Stimulated activated CD4-positive, alpha-beta T cell treated with anti-CD3 and anti-CD28 coated beads, Interleukin-12 subunit alpha, Interleukin-12 subunit beta, amount 100 ng/mL, for 4 hours (primary cell): Measurements from ENCODE around the gene MEIS1.

Experiments
- DNase-seq: peaks from one replicate; pipeline ENCODE4 v3.0.0-alpha.2; 2020

MEIS1 gene

GRCh38 chr2:66571918-66572317 is 137.0 kb downstream of the MEIS1 start:
- DNase-seq, result no peak

DNA sequence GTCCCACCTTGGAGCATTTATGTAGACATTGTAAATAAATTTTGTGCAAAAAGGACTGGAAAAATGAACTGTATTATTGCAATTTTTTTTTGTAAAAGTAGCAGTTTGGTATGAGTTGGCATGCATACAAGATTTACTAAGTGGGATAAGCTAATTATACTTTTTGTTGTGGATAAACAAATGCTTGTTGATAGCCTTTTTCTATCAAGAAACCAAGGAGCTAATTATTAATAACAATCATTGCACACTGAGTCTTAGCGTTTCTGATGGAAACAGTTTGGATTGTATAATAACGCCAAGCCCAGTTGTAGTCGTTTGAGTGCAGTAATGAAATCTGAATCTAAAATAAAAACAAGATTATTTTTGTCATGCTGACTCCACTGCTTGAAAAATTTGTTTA is 137.5 kb downstream of the MEIS1 start:
- DNase-seq, result no peak

GRCh38 chr2:66573416-66573815 is 138.5 kb downstream of the MEIS1 start:
- no peak for DNase-seq

DNA sequence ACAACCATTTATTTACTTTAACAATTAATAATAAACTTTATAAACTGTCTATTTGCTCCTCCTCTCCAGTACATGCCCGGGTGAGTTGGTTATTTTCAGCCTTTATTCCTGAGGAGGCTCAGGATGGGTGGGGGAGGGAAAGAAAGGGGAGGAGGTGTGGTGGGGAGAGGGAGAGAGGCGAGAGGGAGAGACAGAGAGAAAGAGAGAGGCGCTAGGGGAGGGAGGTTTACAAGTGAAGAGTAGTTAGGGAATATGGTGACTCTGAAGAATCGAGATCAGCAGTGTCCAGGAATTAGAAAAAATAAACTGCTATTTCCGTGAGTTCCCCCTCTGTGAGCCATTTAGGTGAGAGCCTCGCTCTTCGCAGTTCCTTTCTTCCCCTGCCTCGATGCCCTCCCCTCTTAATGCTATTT is 138.9 kb downstream of the MEIS1 start:
- DNase-seq, result no peak

- no peak for DNase-seq
Observed at GRCh38 chr2:66574701-66575624, 140.0 kb downstream of the MEIS1 start.

DNA sequence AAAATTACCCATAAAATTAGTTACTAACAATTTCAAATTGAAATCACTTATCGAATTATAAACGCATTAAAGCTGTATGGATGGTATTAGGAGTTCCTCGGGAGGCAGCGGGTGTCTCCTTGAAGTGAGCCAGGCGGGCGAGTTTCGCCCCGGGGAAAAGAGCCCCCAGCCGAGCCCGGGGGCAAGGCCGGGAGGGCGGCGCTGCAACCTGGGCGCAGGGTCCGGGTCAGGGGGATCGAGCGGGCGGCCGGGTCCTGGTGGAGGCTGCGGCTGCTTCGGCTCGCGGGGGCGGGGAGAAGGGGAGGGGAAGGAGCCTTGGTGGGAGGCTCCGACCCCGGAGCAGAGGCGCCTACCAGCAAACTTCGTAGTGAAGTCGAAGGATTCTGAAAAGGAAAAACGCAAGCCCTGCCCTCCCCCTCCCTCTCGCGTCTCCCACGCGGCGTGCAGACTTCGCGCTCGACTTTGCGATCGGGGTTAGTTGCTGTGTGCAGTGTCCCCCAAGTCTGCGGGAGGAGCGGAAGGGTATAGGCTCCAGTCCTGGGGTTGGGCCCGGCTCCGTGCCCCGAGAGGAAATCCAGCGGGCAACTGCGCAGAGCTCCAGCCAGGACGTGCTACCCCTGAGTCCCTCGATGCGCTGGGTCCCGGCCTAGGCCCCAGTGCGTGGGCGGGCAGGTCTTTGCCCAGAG is 140.8 kb downstream of the MEIS1 start:
- no peak for DNase-seq

DNA sequence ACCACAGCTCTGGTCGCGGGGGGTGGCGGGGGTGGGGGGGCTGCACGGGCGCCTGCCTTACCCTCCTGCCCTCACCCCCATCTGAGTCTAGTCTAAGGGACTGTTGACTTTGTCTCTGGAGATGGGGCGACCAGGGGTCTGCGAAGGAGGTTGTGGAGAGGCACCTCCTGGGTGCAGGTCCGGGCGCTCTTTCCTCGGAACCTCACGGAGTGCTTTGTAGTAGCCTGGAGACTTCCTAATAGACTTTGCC is 141.3 kb downstream of the MEIS1 start:
- DNase-seq, result no peak

GRCh38 chr2:66576561-66577320 is 141.8 kb downstream of the MEIS1 start:
- DNase-seq, result no peak

DNA sequence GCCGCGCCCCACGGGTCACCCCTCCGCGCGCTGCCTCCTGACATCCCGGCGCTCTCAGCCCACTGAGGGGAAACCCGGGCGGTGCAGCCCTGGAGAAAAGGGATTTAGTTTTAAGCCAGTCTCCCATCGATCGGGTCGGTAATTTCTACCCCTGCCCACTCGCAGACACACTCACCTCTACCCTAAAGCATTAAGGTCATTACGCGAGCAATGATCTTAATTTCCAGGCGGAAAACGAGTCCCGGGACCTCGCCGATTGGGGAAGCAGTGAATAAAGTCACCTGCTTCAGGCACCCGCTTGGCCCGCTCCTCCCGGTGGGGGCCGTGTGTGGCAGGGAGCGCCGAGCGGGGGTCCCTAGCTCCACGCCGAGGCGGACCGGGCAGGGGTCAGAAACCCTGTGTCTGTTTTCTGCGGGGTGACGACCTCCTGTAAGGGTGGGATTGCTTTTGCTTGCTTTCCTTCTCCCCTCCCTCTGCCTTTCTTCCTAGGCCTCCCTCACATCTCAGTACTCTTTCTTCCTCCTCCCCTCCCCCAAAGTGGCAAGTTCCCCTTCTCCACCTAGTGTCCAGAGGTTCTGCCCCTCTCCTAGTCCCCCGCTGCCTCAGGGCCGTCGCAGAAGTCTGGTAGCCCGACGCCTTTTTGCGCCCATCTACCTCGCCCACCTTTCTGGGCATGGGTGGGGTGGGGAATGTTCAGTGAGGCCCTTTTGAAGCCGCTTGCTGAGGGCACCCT is 142.6 kb downstream of the MEIS1 start:
- DNase-seq, result no peak

DNA sequence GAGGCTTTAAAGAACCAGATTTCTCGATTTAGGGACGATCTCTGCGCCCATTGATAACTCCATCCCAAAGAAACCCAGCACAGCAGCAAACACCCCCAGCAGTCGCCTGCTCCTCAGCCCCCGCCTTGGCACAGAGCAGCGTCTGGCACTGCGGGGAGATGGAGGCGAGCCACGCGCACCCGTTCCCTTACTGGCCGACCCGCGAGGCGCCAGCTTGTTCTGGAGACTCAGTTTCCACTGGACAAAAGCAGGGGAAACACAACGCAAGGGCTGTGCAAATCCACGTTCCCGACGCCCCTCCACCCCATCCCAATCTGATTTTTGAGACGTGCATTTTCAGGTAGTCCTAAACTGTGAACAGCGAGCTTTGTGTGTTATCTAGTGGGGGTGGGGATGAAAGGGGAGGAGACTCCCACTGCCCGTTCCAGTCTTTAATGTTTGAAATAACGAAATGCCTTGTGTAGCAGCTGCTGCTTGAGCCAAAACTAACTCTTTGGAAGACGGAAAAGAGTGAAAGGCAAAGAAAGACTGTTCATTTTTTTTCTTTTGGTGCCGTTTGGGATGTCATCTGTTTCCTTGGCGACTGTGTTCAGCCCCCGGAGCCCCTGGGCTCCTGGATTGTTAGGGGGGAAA is 143.2 kb downstream of the MEIS1 start:
- DNase-seq, result no peak

DNA sequence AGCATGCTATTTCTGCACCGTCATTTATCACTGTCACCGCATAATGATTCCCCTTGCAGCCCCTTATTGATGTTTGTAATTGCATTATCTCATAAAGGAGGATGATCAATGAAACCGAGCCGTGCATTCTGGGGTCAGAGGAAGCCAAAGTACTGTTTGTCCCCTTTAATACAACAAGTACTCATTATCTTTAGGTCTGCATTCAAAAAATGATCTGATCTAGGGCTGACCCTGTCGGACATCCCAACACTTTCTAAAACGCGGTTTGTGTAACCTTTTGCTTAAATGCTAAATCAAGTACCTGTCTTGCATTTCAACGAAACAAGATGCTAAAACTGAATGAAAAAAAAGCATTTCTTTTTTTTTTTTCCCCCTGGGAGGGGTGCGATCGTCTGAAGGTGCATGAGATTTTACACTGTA is 143.8 kb downstream of the MEIS1 start:
- no peak for DNase-seq

GRCh38 chr2:66579186-66580126 is 144.5 kb downstream of the MEIS1 start:
- no peak for DNase-seq

DNA sequence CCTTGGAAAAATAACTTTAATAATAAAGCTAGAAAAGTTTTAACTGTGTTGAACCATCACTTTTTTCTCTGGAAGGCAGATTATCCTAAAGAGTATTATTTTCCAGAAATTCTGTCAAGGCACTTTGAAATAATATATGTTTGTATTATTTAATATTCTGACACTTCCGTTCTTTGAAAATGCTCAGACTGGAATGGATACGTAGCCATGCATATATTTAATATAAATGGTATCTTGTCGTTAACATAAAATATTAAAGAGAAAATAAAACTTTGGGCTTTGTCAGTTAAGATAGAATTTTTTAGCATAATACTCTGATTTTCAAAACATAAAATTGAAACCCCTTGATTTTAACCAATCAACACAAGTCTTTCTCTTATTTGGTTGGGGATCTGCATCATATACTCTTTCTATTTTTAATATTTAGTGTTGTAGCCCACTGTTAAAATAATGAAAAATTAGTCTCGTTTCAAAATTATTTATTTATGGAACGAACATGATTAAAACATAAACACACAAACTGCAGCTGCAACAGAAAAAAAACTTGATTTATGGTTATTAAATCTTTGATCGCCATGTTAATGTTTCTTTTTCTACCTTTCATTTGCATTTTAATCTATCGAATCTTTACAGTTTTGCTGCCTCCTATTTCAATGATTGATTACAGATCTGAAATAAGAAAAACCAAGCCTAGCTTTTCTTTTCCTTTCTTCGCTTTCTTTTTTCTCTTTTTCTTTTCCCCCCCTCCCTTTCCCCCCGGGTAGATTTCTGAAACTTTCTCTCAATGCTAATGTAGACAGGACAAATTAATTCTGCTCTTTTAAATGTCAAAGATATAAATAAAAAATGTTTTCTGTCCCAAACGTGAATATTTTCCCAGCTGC is 145.5 kb downstream of the MEIS1 start:
- no peak for DNase-seq

DNA sequence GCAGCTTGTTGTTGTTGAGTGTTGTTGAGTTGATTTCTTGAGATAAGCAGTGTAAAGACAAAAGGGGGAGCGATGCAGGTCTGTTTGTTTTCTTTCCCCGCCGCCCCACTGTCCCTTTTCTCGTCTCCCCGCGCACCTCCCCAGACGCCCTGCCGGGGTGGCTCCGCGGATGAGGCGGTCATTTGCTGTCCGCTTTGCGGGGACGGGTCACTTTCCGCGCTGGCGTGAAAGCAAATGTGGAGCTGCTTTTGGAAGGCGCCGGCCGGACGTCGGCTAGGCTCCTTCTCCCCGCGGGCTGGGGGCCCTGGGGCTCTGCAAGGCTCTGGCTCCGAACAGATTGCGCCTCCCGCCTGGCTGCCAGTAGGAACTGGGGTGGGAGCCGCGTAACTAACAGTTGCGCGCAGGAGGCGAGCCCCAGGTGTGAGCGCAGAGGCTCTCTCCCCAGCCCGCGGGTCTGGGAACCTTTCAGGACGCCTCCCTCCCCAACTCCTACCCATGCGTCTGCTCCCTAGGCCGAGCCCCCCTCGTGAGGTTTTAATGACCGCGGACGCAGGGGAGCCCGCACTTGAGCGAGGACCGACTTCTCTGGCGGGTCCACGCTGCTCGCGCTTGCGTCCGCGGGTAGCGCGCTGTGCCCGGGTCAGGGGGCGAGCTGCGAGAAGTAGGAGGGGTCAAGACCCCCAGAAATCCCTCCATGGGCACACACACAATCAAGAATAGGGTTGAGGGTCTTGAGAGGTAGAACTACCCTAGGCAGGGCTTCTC is 146.6 kb downstream of the MEIS1 start:
- no peak for DNase-seq

GRCh38 chr2:66582104-66582986 is 147.4 kb downstream of the MEIS1 start:
- DNase-seq, result no peak

DNA sequence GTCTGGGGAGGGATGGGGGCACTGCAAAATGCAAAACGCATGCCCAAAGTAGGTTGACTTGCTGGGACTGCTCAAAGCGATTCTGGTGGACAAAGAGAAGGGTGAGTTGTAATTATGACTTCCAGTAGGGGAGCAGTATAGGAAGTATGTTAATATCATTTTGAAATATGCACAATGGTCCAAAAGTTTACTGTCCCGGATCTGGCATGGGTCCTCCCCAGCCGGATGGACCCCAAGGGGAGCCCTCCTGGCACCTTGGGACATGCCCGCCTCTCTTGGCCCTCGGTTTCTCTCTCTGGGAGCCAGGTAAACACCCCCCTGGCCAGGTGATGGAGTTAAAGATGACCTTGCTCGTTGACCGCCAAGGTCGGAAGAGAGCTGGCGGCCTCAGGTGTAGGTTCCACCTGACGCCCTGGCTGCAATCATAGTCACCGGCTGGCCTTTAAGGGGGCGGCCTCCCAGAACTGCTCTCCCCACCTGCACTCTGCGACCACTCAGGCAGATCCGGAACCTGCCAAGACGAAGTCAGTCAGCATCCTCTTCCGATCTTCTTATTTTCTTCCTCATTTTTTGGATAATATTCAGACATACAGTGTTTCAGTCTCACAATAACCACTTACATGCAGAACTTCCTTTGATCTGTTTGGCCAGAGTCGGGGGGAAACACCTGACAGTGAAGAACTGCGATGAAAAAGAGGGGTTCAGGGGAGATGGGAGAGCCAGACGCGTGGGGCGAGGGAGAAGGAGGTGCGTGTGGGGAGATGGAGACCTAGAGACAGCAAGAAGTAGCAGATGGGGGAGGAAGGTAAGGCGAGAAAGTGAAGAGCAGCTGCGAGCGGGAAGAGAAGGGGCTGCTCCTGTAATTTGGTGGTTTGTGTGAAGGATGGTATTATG is 148.3 kb downstream of the MEIS1 start:
- no peak for DNase-seq

GRCh38 chr2:66583881-66584280 is 149.0 kb downstream of the MEIS1 start:
- DNase-seq, result no peak
